ENCODE measurements around the gene DARS1. TPM values are rescaled to one million over a fixed set of nuclear protein-coding genes. Genes with fewer than 3 reads are reported as not detected.
"Not testable (repeated sequence)": the region's sequence is repeated elsewhere in the genome, so short reads cannot be mapped to it uniquely, and the experiment has no call there.

DARS1 gene
- total RNA-seq, 1 experiment from 2014 or later, result 57.5 TPM

DNA sequence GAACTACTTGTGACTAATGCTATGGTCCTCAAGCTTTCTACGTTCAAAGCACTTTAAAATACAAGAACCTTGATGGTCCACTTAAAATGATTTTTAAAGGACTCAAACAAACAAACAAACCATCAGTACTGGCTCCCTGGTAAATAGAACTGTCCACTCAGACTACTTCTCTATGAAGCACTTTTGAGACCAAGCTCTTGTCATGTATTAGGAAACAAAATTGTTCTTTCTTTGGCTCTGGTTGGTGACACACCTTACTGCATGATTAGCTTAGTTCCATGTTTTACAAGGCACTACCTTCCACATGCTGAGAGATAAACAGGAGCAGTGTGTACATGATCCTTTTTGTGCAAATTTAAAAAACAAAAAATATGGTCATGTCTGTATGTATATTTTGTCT lies 19.7 kb downstream of the DARS1 start:
- CTCF ChIA-PET, result interaction anchor here (0.7 kb wide), 2 partner anchors 19 to 1806 kb away, joined by 3 to 8 read pairs; no protein-coding TSS in a partner anchor
- intact Hi-C loops (cut with micrococcal nuclease; ENCODE audit: unreplicated experiment), result no loop called here
- TF ChIP-seq, protein P1, sequence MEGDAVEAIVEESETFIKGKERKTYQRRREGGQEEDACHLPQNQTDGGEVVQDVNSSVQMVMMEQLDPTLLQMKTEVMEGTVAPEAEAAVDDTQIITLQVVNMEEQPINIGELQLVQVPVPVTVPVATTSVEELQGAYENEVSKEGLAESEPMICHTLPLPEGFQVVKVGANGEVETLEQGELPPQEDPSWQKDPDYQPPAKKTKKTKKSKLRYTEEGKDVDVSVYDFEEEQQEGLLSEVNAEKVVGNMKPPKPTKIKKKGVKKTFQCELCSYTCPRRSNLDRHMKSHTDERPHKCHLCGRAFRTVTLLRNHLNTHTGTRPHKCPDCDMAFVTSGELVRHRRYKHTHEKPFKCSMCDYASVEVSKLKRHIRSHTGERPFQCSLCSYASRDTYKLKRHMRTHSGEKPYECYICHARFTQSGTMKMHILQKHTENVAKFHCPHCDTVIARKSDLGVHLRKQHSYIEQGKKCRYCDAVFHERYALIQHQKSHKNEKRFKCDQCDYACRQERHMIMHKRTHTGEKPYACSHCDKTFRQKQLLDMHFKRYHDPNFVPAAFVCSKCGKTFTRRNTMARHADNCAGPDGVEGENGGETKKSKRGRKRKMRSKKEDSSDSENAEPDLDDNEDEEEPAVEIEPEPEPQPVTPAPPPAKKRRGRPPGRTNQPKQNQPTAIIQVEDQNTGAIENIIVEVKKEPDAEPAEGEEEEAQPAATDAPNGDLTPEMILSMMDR (IDR thresholded peaks at IDR 0.05; ENCODE audit: unreplicated experiment), result no peak

DNA sequence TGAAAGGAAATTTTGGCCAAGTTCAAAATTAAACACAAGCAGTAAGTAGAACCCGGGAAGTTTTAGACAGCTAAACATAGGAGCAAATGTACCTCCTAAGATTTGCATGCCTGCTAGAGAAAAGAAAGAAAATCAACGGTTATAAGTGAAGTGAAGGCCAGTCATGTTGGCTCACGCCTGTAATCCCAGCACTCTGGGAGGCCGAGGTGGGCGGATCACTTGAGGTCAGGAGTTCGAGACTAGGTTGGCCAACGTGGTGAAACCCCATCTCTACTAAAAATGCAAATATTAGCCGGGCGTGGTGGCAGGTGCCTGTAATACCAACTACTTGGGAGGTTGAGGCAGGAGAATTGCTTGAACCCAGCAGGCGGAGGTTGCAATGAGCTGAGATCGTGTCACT lies 21.0 kb downstream of the DARS1 start:
- intact Hi-C loops (cut with micrococcal nuclease; ENCODE audit: unreplicated experiment); DNase-seq; H3K9me3 Mint-ChIP-seq (ENCODE audit: low read depth, unreplicated experiment); CTCF ChIA-PET; H3K36me3 Mint-ChIP-seq (ENCODE audit: insufficient read depth, unreplicated experiment); H3K27ac Mint-ChIP-seq (ENCODE audit: unreplicated experiment); H3K4me3 Mint-ChIP-seq (ENCODE audit: low read depth, unreplicated experiment); H3K27me3 Mint-ChIP-seq (ENCODE audit: unreplicated experiment); BruUV-seq (replicated peaks): not testable (repeated sequence)
- H3K4me1 Mint-ChIP-seq (ENCODE audit: low read depth, unreplicated experiment), result peaks cover 35% of the 10 kb centered on the region

More for the DNA sequence above, 19.7 kb downstream of the DARS1 start:
- Mint-ChIP-seq H3K4me1 (ENCODE audit: low read depth, unreplicated experiment) (peaks cover 24% of the 10 kb centered on the region), H3K27me3 (ENCODE audit: unreplicated experiment) (no peaks in the 10 kb centered on the region), H3K4me3 (ENCODE audit: low read depth, unreplicated experiment) (no peak overlapping the region), H3K9me3 (ENCODE audit: low read depth, unreplicated experiment) (no peaks in the 10 kb centered on the region), H3K27ac (ENCODE audit: unreplicated experiment) (no peak overlapping the region), H3K36me3 (ENCODE audit: insufficient read depth, unreplicated experiment) (peaks cover 2% of the 10 kb centered on the region)
- DNase-seq, result no peak
- BruUV-seq (replicated peaks), result no TSS peak

DNA sequence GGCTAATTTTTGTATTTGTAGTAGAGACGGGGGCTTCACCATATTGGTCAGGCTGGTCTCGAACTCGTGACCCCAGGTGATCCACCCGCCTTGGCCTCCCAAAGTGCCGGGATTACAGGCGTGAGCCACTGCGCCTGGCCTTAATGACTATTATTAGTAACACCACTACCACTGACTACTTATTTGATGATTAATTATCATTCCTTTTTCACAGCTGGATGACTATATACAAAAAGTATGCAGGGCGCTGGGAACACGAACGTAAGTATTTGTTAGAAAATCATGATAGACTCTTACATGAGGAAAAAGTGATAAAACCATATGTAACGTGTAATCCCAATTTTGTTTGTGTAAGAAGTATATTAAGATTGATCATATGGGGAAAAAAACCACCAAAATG lies 21.6 kb downstream of the DARS1 start:
- no peak for DNase-seq
- Mint-ChIP-seq H3K4me3 (ENCODE audit: low read depth, unreplicated experiment) (no peak overlapping the region), H3K27me3 (ENCODE audit: unreplicated experiment) (no peaks in the 10 kb centered on the region), H3K27ac (ENCODE audit: unreplicated experiment) (no peak overlapping the region), H3K4me1 (ENCODE audit: low read depth, unreplicated experiment) (peaks cover 35% of the 10 kb centered on the region), H3K9me3 (ENCODE audit: low read depth, unreplicated experiment) (no peaks in the 10 kb centered on the region), H3K36me3 (ENCODE audit: insufficient read depth, unreplicated experiment) (peaks cover 6% of the 10 kb centered on the region)
- TF ChIP-seq, protein P1 (IDR thresholded peaks at IDR 0.05; ENCODE audit: unreplicated experiment), result no peak
- no TSS peak for BruUV-seq (replicated peaks)
- CTCF ChIA-PET, result no interaction called here
- intact Hi-C loops (cut with micrococcal nuclease; ENCODE audit: unreplicated experiment), result no loop called here

DNA sequence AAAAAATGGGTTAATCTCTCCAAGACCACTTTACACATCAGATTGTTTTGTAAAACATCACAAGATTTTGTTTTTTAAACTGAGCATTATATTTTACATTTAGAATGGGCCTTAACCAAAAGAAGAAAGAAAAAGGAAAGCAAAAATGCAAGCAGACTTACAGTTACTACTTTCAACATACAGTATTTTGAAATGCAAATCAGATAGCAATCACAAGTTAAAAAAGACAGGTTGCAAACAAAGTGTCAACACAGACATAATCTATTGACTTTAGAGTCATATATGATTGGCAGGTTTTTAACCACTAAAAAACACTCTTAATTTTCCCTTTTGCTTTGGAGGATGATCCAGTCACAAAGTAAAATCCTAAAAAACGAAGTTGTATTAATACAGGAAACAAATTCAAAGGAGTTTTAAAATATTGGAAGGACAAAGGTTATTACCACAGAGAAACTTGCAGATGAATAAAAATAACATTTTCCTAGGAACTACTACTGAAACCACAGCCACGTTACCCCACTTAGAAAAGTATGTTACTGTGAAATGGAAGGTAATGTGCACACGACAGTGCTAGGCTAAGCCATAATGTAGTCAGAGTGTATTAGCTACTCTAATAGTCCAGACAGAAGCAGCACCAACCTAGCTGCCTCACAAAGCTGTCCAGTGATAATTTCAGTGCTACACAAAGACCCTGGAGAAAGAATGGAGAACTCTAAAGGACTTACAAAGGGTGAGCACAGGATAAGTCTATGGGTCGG lies 22.9 kb downstream of the DARS1 start:
- no TSS peak for BruUV-seq (replicated peaks)
- no peak for DNase-seq
- intact Hi-C loops (cut with micrococcal nuclease; ENCODE audit: unreplicated experiment), result no loop called here
- TF ChIP-seq, protein P1 (IDR thresholded peaks at IDR 0.05; ENCODE audit: unreplicated experiment), result no peak
- no peak overlapping the region for H3K27ac Mint-ChIP-seq (ENCODE audit: unreplicated experiment)
- no peaks in the 10 kb centered on the region for H3K9me3 Mint-ChIP-seq (ENCODE audit: low read depth, unreplicated experiment)
- H3K4me1 Mint-ChIP-seq (ENCODE audit: low read depth, unreplicated experiment), result peaks cover 35% of the 10 kb centered on the region
- H3K4me3 Mint-ChIP-seq (ENCODE audit: low read depth, unreplicated experiment), result no peak overlapping the region
- peaks cover 6% of the 10 kb centered on the region for H3K36me3 Mint-ChIP-seq (ENCODE audit: insufficient read depth, unreplicated experiment)
- CTCF ChIA-PET, result no interaction called here
- no peaks in the 10 kb centered on the region for H3K27me3 Mint-ChIP-seq (ENCODE audit: unreplicated experiment)
